OCI-LY7 (cell line): ENCODE data around the gene IPO8.

Source experiments
- CTCF ChIP-seq: fragments of 200-600 bp; sonication (generic); conservative IDR thresholded peaks from 2 replicates; pipeline ENCODE4 v1.5.1; 2014; ENCODE audit warnings: mild to moderate bottlenecking, antibody characterized with exemption, low read length, moderate library complexity, mixed read lengths
- EZH2phosphoT487 ChIP-seq: fragments of 200-600 bp; sonication (generic); IDR thresholded peaks from 2 replicates; pipeline ENCODE4 v1.6.1; 2018; ENCODE audit warnings: low read depth, borderline replicate concordance, mild to moderate bottlenecking, mixed run types, antibody characterized with exemption, low read length, moderate library complexity, mixed read lengths

GRCh38 chr12:30696103-30696408 is 387 bp upstream of the IPO8 start:
- TF ChIP-seq CTCF: no peak
- TF ChIP-seq EZH2phosphoT487: no peak
